GM03348 (cell line): Measurements from ENCODE around the gene ATRAID.
A peak's percentile ranks its signal among the peaks of the same experiment; 100 is the strongest.

Experiments
- DNase-seq: peaks from one replicate; pipeline ENCODE4 v3.0.0; 2012; ENCODE audit warnings: low spot score

ATRAID gene

DNA sequence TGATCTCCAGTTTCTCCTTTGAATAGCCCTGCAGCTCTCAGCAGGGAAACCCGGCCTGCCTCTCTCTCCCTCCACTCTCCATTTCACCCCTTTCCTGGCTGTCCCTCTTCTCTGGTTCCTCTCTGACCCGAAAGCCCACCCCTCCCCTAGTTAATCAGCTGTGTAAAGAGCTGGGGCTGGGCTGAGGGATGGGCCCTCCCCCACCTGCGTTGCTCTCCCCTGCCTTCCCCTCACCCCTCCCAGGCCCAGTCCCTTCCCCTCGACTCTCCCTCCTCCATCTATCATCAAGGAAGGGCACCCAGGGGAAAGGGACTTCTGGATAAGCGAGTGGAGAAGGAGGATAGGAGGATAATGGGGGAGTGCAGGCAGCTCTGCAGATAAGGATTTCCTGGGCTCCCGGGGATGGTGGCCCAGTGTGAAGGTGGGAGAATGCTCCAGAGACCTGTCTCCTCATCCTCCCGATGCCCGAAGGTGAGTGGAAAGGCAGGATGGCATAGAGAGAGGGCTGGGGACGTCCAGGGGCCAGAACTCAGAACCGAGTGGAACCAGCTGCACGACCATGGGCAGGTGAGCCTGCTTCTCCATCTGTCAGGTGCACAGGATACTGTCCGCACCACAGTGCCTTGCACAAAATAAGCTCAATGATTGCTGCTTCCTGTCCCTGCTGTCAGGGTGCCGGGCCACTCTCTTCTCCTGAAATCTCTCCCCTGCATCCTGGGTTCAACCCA lies 39.0 kb downstream of the ATRAID start:
- DNase-seq, result no peak

DNA sequence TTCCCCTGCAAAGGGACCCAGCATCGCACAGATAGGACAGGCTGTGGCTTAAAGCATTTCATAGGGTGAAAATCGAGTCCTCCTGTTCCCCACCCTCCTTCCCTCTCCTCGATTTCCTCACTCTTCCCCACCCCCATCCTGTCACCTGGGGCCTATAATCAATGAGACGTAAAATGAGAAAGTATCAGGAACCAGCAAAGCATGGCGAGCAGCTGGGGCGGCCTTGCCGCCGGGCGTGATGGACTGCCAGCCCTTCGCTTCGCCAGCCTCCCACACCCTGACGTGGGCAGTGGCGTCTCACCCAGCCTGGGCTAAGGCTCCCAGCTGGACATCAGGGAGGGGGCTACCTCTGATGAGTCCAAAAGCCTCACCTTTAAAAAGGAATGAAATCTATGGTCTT lies 39.9 kb downstream of the ATRAID start:
- no peak for DNase-seq

DNA sequence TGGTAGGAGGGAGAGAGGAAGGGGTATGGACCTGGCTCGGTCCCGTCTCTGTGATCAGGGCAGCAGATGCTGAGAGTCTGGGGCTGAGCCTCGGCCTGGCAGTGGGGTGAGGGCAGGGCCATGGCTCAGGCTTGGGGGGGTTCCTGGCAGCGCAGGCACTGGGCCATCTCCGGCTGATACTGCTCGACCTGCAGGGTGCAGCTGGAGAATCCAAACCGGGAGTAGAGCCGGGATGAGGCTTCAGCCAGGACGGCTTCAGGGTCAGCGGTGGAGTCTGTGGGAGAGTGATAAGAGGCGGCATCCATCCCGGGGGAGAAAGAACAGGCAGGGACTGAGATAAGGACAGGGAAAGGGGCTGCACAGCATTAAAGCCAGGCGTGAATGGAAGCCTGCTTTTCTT lies 43.3 kb downstream of the ATRAID start:
- peak; percentile 29 for DNase-seq

GRCh38 chr2:27255660-27256059 lies 43.8 kb downstream of the ATRAID start:
- DNase-seq, result peak; percentile 69

DNA sequence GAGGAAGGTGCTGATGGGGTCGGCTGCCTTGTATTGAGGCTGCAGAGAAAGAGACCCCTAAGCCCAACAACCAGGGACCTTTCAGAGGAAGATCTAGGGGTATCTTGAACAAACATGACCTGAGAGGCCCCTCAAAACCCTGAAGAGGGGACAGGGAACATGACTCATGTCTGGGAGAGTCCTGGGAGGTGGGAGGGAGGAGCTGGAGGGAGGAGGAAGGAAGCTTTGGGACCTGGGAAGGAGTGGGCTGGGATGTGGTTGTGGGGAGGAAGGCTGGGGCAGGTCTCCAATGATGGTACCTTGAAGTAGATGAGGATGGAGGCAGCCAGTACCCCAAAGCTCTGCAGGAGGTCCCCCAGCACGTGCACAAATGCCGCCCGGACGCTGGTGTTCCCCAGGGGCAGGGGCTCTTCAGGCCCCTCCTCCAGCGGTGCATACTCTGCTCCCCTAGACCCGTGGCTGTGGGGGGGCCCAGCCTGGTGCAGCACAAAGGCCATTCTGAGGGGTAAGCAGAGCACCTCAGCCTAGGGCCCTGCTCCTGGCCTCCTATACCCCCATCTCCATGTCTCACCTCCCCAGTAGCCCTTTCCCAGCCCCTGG lies 45.1 kb downstream of the ATRAID start:
- DNase-seq, result no peak

DNA sequence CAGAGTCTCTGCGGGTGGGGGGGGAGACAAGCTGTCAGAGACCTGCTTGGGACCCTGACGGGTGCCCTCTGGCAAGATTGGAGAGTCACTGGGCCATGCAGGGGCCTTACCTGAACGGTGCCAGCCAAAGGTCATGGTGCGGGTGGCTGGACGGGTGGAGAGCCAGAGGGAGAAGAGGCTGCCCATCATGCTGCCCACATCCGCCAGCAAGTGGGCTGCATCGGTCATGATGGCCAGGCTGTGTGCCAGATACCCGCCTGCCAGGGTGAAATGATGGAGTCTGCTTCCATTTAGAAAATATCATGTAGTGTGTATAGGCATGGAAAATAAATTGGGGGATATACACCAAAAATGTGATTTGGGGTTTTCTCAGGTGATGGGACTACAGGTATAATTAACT lies 46.2 kb downstream of the ATRAID start:
- no peak for DNase-seq

- no peak for DNase-seq
Measured at GRCh38 chr2:27261241-27261925, 49.5 kb downstream of the ATRAID start.

GRCh38 chr2:27261926-27262298 lies 50.1 kb downstream of the ATRAID start:
- DNase-seq, result no peak

DNA sequence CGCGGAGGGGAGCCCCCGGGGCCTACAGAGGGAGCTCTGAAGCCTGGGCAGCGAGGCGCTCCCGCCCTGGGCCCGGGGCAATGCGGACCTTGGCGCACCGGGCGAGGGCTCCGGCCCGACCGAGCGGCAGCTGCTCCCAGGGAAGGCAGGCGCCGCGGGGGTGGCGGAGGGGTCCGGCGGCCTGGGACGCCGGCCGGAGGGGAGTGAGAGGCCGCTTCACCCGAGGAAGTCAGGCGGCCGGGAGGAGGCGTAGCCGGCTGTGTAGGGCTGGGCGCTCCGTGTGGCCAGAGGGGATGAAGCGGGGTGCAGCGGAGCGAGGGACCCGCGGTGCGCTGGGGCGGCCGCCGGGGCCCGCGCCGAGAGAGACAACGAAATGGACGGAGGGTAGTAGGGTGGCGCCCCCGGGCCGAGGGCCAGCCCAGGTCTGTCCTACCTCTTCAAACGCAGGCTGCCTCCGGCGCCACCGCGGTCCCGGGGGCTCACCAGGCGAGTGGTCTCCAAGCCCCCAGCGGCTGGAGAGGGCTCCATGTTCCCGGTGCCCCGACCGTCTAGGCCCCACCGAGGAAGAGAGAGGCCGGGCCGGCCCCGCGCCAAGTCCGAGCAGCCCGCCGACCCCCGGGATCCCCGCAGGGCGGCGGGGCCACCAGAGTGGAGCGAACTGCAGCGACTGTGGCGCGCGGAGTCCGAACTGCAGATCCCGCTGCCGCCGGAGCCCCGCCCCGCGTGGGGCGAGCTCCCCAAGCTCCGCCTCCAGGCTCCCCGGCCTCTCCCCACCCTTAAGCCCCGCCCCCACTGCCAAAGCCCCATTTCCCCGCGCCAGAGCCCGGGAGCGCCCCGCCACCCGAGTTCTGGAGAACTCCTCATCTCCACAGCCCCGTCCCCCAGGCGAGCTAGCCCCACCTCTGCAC lies 50.8 kb downstream of the ATRAID start, which contains the start of gene SLC30A3:
TSS of gene SLC30A3 (minus strand) at position 669 of the 908 bp plus-strand sequence. CDS start at position 528, 141 bp downstream.
- DNase-seq, result peak; percentile 92

DNA sequence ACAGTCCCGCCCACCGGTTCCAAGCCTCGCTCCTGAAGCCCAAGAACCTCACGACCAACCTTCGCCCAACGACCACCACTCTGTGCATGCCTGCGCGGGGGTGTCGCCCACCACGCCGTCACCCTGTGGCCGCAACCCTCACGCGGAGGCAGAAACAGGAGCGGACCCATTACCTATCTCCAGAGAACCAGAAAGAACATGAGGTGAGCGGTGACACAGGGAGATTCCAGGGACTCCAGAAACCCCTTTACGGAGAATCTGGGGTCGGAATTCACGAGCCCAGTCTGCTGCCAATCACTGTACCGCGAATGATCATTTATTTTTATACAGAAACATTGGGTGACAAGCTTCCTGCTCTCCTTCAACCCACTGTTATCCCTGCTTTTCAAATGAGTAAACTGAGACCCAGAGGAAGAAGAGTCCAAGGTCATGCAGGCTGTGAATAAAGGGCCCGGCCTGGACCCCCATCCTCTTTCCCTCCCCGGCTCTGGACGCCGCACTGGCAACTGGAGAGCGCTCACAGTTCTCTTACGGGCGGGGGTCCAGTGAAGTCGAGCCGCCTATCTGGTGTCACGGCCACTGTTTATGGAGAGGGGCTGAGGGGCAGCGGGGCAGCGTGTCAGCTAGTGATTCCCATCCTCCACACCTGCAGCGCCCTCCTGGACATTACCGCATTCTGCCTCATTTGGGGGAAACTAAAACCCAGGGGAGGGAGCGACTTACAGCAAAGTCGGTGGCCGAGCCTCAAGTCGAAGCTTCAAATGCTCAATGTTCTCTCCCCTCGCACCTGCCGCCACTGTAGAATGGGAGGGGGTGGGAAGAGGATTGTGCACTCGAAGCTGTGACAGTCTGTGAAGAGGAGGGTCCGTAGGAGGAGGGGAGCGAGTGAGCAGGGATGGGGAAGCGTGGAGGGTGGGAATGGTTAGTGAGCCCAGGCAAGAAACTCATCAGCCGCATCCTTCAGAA lies 51.7 kb downstream of the ATRAID start:
- no peak for DNase-seq

- DNase-seq, result no peak
Measured at GRCh38 chr2:27264253-27264752, 52.5 kb downstream of the ATRAID start.

- DNase-seq, result peak; percentile 74
Measured at GRCh38 chr2:27264753-27265535, 53.1 kb downstream of the ATRAID start.

- DNase-seq, result no peak
Measured at GRCh38 chr2:27265536-27265870, 53.7 kb downstream of the ATRAID start.
